HepG2 (cell line): ENCODE results near the gene NPHS1. TPM values are rescaled to one million over a fixed set of nuclear protein-coding genes. Genes with fewer than 3 reads are reported as not detected.
A peak's percentile ranks its signal among the peaks of the same experiment; 100 is the strongest.

ENCODE experiments used
- ADNP ChIP-seq: sonication (generic); formaldehyde crosslinking; IDR thresholded peaks from 2 replicates; pipeline ENCODE4 v1.4.0; 2020; ENCODE audit warnings: missing genetic modification reagents
- CAMTA2 ChIP-seq: sonication (generic); formaldehyde crosslinking; IDR thresholded peaks from 2 replicates; pipeline ENCODE4 v1.4.0; 2020; ENCODE audit warnings: mild to moderate bottlenecking, missing genetic modification reagents, borderline replicate concordance
- CBX1 ChIP-seq: IDR thresholded peaks from one replicate; pipeline ENCODE4 v1.6.1; 2016; ENCODE audit warnings: antibody characterized with exemption, low read depth
- DMAP1 ChIP-seq: IDR thresholded peaks from 2 replicates; pipeline ENCODE4 v1.6.1; 2016
- KLF12 ChIP-seq: sonication (generic); formaldehyde crosslinking; IDR thresholded peaks from 2 replicates; pipeline ENCODE4 v1.4.0; 2020; ENCODE audit warnings: missing genetic modification reagents, borderline replicate concordance
- NCOR1 ChIP-seq: fragments of 200-600 bp; sonication (generic); IDR thresholded peaks from 2 replicates; pipeline ENCODE4 v1.7.0; 2017; ENCODE audit warnings: antibody characterized with exemption, low read length, borderline replicate concordance
- PAWR ChIP-seq: sonication (generic); formaldehyde crosslinking; IDR thresholded peaks from 2 replicates; pipeline ENCODE4 v1.4.0; 2020; ENCODE audit warnings: missing genetic modification reagents, mild to moderate bottlenecking, borderline replicate concordance
- RARA ChIP-seq: IDR thresholded peaks from 2 replicates; pipeline ENCODE4 v1.6.1; 2016; ENCODE audit warnings: missing genetic modification reagents, missing compliant biosample characterization
- SOX13 ChIP-seq, 3 experiments: fragments of 450-650 bp in 1 of 3; sonication (generic) in 1 of 3; formaldehyde crosslinking in 1 of 3; IDR thresholded peaks in 2 of 3; conservative IDR thresholded peaks in 1 of 3; 2 replicates each; pipeline versions ENCODE4 v1.5.0 to v1.6.1; 2016 to 2020; ENCODE audit warnings: antibody characterized with exemption in 1 of 3, mild to moderate bottlenecking in 1 of 3, missing compliant biosample characterization in 1 of 3, missing genetic modification reagents in 1 of 3, moderate library complexity in 1 of 3
- ZBTB7A ChIP-seq: sonication (generic); formaldehyde crosslinking; IDR thresholded peaks from 2 replicates; pipeline ENCODE4 v1.8.0; 2022; ENCODE audit warnings: mild to moderate bottlenecking, missing genetic modification reagents
- ZNF790 ChIP-seq: sonication (generic); formaldehyde crosslinking; IDR thresholded peaks from 2 replicates; pipeline ENCODE4 v1.8.0; 2022; ENCODE audit warnings: missing genetic modification reagents, mild to moderate bottlenecking, borderline replicate concordance
- ZNF816 ChIP-seq: sonication (generic); formaldehyde crosslinking; IDR thresholded peaks from 2 replicates; pipeline ENCODE4 v1.8.0; 2022; ENCODE audit warnings: missing genetic modification reagents, mild to moderate bottlenecking, borderline replicate concordance
- polyA plus RNA-seq, 8 experiments: library from polyadenylated mRNA; depleted of rRNA in 3 of 8; stranded (reverse) in 7 of 8; unstranded in 1 of 8; fragments of >200 nt; fragmentation: Illumina TruSeq in 4 of 8; extraction: Trizol in 4 of 8; gene quantifications; 2 replicates each; pipeline versions ENCODE4 v1.2.1 to v1.2.3, GENCODE V29; 2011 to 2016; ENCODE audit warnings: low read depth in 4 of 8, missing spikeins in 1 of 8, mixed read lengths in 1 of 8; ENCODE audit not compliant: insufficient read depth in 1 of 8
- total RNA-seq, 5 experiments: library from RNA; depleted of rRNA; stranded (reverse); fragments of >200 nt; fragmentation: Illumina TruSeq; extraction: Trizol; gene quantifications; 2 replicates each; pipeline ENCODE4 v1.2.3, GENCODE V29; 2016; ENCODE audit warnings: low read depth in 1 of 5
- TF ChIP-seq, protein P1 (sequence below): sonication (generic); formaldehyde crosslinking; IDR thresholded peaks from 2 replicates; pipeline ENCODE4 v1.4.0; 2020; ENCODE audit warnings: missing genetic modification reagents
- TF ChIP-seq, protein P2 (sequence below): sonication (generic); formaldehyde crosslinking; IDR thresholded peaks from 2 replicates; pipeline ENCODE4 v1.4.0; 2020; ENCODE audit warnings: mild to moderate bottlenecking, missing genetic modification reagents
- TF ChIP-seq, protein P3 (sequence below): IDR thresholded peaks from 2 replicates; pipeline ENCODE4 v1.6.1; 2012; ENCODE audit warnings: inconsistent platforms
- TF ChIP-seq, protein P4 (sequence below): sonication (generic); formaldehyde crosslinking; IDR thresholded peaks from 2 replicates; pipeline ENCODE4 v1.4.0; 2020; ENCODE audit warnings: missing genetic modification reagents, borderline replicate concordance
- TF ChIP-seq, protein P5 (sequence below): sonication (generic); formaldehyde crosslinking; IDR thresholded peaks from 2 replicates; pipeline ENCODE4 v1.5.0; 2020; ENCODE audit warnings: missing genetic modification reagents
- TF ChIP-seq, protein P6 (sequence below): sonication (generic); formaldehyde crosslinking; IDR thresholded peaks from 2 replicates; pipeline ENCODE4 v1.8.0; 2022; ENCODE audit warnings: missing genetic modification reagents, mild to moderate bottlenecking, borderline replicate concordance

The NPHS1 gene
- total and polyA plus RNA-seq, 2 of the 13 experiments (the other 11 are each of a cell fraction or from before 2014, with no cell fraction given) = not detected

DNA sequence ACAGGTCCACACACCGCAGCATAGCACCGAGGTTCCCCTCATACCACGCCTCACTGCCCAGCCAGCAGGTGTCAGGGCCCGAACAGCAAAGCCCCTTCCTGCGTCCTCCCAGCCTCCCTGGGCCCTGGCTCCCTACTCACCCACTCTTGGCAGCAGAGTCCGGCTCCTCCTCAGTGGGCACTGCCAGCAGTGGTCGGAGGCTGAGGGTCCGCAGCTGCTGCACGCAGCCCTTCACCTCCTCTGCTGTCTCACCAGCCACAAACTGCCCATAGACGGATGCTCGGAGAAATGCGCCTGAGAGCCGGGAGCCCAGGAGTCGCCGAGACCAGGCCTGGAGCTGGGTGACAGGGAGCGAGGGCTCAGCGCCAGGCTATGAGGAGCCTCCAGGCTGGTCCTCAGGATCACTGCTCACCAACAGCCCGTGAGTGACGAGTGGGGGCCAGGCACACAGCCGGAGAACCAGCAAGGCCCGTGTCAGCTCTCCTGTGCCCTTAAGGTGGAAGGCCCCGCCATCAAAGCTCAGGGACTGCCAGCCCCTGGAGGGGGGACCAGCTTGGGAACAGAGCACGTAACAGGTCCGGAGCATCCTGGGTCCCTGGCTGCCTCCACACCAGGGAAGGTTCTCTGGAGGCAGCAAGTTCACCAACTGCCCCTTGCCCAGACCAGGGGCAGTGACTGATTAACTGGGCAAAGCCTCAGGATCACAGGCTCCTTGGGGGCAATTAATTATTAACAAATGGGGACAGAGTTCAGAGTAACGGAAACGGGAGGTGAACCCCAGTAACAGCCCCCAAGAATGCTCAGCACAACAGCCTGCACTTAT, 39.9 kb downstream of the NPHS1 start, which contains the start of gene PRODH2 (continued):
- TF ChIP-seq, protein P1, sequence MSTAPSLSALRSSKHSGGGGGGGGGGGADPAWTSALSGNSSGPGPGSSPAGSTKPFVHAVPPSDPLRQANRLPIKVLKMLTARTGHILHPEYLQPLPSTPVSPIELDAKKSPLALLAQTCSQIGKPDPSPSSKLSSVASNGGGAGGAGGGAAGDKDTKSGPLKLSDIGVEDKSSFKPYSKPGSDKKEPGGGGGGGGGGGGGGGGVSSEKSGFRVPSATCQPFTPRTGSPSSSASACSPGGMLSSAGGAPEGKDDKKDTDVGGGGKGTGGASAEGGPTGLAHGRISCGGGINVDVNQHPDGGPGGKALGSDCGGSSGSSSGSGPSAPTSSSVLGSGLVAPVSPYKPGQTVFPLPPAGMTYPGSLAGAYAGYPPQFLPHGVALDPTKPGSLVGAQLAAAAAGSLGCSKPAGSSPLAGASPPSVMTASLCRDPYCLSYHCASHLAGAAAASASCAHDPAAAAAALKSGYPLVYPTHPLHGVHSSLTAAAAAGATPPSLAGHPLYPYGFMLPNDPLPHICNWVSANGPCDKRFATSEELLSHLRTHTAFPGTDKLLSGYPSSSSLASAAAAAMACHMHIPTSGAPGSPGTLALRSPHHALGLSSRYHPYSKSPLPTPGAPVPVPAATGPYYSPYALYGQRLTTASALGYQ (CRISPR knock-in tag) = 0 out of 2 replicates have a peak, but pooled peaks have one; percentile 33
- TF ChIP-seq SOX13 (IDR thresholded peaks at IDR 0.05) (no peak), SOX13 (CRISPR knock-in tag; conservative IDR thresholded peaks at IDR 0.05 in 1 of 2, IDR thresholded peaks at IDR 0.05 in 1 of 2) (peak in 1 of 2 experiments; percentile 49; a peak in 1 of 4 replicates), CAMTA2 (CRISPR knock-in tag) (0 out of 2 replicates have a peak, but pooled peaks have one; percentile 30), NCOR1 (peak; percentile 72; the same call in 1 of the 2 replicates), ZNF790 (CRISPR knock-in tag) (peak; percentile 48; the same call in 1 of the 2 replicates), DMAP1 (CRISPR knock-in tag) (peak; percentile 73; the same call in 1 of the 2 replicates), ZNF816 (CRISPR knock-in tag) (peak; percentile 63; the same call in 1 of the 2 replicates), KLF12 (CRISPR knock-in tag) (no peak), ZBTB7A (CRISPR knock-in tag) (no peak), PAWR (CRISPR knock-in tag) (no peak), ADNP (no peak), CBX1 (no peak), RARA (CRISPR knock-in tag) (peak; percentile 77)
- TF ChIP-seq, protein P2, sequence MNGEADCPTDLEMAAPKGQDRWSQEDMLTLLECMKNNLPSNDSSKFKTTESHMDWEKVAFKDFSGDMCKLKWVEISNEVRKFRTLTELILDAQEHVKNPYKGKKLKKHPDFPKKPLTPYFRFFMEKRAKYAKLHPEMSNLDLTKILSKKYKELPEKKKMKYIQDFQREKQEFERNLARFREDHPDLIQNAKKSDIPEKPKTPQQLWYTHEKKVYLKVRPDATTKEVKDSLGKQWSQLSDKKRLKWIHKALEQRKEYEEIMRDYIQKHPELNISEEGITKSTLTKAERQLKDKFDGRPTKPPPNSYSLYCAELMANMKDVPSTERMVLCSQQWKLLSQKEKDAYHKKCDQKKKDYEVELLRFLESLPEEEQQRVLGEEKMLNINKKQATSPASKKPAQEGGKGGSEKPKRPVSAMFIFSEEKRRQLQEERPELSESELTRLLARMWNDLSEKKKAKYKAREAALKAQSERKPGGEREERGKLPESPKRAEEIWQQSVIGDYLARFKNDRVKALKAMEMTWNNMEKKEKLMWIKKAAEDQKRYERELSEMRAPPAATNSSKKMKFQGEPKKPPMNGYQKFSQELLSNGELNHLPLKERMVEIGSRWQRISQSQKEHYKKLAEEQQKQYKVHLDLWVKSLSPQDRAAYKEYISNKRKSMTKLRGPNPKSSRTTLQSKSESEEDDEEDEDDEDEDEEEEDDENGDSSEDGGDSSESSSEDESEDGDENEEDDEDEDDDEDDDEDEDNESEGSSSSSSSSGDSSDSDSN (CRISPR knock-in tag) = peak; percentile 77
- TF ChIP-seq, protein P3, sequence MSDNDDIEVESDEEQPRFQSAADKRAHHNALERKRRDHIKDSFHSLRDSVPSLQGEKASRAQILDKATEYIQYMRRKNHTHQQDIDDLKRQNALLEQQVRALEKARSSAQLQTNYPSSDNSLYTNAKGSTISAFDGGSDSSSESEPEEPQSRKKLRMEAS = peak; percentile 93
- TF ChIP-seq, protein P4, sequence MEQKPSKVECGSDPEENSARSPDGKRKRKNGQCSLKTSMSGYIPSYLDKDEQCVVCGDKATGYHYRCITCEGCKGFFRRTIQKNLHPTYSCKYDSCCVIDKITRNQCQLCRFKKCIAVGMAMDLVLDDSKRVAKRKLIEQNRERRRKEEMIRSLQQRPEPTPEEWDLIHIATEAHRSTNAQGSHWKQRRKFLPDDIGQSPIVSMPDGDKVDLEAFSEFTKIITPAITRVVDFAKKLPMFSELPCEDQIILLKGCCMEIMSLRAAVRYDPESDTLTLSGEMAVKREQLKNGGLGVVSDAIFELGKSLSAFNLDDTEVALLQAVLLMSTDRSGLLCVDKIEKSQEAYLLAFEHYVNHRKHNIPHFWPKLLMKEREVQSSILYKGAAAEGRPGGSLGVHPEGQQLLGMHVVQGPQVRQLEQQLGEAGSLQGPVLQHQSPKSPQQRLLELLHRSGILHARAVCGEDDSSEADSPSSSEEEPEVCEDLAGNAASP (CRISPR knock-in tag) = peak; percentile 51; the same call in 1 of the 2 replicates
- TF ChIP-seq, protein P5, sequence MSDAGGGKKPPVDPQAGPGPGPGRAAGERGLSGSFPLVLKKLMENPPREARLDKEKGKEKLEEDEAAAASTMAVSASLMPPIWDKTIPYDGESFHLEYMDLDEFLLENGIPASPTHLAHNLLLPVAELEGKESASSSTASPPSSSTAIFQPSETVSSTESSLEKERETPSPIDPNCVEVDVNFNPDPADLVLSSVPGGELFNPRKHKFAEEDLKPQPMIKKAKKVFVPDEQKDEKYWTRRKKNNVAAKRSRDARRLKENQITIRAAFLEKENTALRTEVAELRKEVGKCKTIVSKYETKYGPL (CRISPR knock-in tag) = 0 out of 2 replicates have a peak, but pooled peaks have one; percentile 63
- TF ChIP-seq, protein P6, sequence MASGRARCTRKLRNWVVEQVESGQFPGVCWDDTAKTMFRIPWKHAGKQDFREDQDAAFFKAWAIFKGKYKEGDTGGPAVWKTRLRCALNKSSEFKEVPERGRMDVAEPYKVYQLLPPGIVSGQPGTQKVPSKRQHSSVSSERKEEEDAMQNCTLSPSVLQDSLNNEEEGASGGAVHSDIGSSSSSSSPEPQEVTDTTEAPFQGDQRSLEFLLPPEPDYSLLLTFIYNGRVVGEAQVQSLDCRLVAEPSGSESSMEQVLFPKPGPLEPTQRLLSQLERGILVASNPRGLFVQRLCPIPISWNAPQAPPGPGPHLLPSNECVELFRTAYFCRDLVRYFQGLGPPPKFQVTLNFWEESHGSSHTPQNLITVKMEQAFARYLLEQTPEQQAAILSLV = peak; percentile 93
